ENCODE results near the gene ALK. TPM values are rescaled to one million over a fixed set of nuclear protein-coding genes. Genes with fewer than 3 reads are reported as not detected.

ALK gene
- total RNA-seq, 8 experiments from 2014 or later = 0.49 to 8.8 (median 3.8) TPM

GRCh38 chr2:29628862-29629261 is 292.5 kb downstream of the ALK start:
- in situ Hi-C loops (cut with MboI; ENCODE audit: low pct_unique_long_range_greater_than_20kb in 2 of 9, low sequenced_read_pairs in 9 of 9, unreplicated experiment in 9 of 9) = no loop called here
- WGBS, 10 experiments = 0 to 100% (median 95%) methylated on average over 1 to 4 of the region's 4 CpGs; no CpG with 5 or more reads in 1 of the 10 experiments
- ATAC-seq (replicated peaks in 6 of 8) = peak in 1 of 8 experiments; percentile 35
- Histone ChIP-seq H3K4me3 (no peak overlapping the region), H3K27ac (no peak overlapping the region), H3K4me1 (replicated peaks in 1 of 2) (peaks cover 6 to 18% of the 10 kb centered on the region in 2 donors)

- 0 to 100% (median 72%) methylated on average over 1 to 2 of the region's 2 CpGs for WGBS, 10 experiments
- Histone ChIP-seq H3K4me3 (no peak overlapping the region), H3K4me1 (replicated peaks in 1 of 2) (peaks cover 6 to 18% of the 10 kb centered on the region in 2 donors), H3K27ac (no peak overlapping the region)
- in situ Hi-C loops (cut with MboI; ENCODE audit: low pct_unique_long_range_greater_than_20kb in 2 of 9, low sequenced_read_pairs in 9 of 9, unreplicated experiment in 9 of 9) = no loop called here
- ATAC-seq (replicated peaks in 6 of 8) = peak in 2 of 8 experiments; percentile 4 to 73
Observed at GRCh38 chr2:29628108-29628745, 293.2 kb downstream of the ALK start.

- no peak overlapping the region for H3K4me3 ChIP-seq
- H3K4me1 ChIP-seq (replicated peaks in 1 of 2) = peaks cover 6 to 18% of the 10 kb centered on the region in 2 donors
- no peak overlapping the region for H3K27ac ChIP-seq
- in situ Hi-C loops (cut with MboI; ENCODE audit: low pct_unique_long_range_greater_than_20kb in 2 of 9, low sequenced_read_pairs in 9 of 9, unreplicated experiment in 9 of 9) = no loop called here
- 0 to 45% (median 6%) methylated on average over 2 to 4 of the region's 5 CpGs; no CpG with 5 or more reads in 2 of the 10 experiments for WGBS, 10 experiments
- peak; percentile 32 to 88 (median 48) for ATAC-seq (replicated peaks in 6 of 8)
Observed at GRCh38 chr2:29627279-29627711, 294.1 kb downstream of the ALK start.

- 40 to 100% (median 80%) methylated on average over 1 of the region's 1 CpG; no CpG with 5 or more reads in 3 of the 10 experiments for WGBS, 10 experiments
- in situ Hi-C loops (cut with MboI; ENCODE audit: low pct_unique_long_range_greater_than_20kb in 2 of 9, low sequenced_read_pairs in 9 of 9, unreplicated experiment in 9 of 9) = no loop called here
- peaks cover 0 to 5% of the 10 kb centered on the region in 2 donors for H3K4me1 ChIP-seq (replicated peaks in 1 of 2)
- H3K27ac ChIP-seq = no peak overlapping the region
- ATAC-seq (replicated peaks in 6 of 8) = peak in 3 of 8 experiments; percentile 59 to 80 (median 67)
- no peak overlapping the region for H3K4me3 ChIP-seq
Observed at GRCh38 chr2:29620890-29621289, 300.5 kb downstream of the ALK start.

- Histone ChIP-seq H3K4me1 (replicated peaks in 1 of 2) (peaks cover 0 to 5% of the 10 kb centered on the region in 2 donors), H3K27ac (no peak overlapping the region), H3K4me3 (no peak overlapping the region)
- no peak for ATAC-seq (replicated peaks in 6 of 8)
- in situ Hi-C loops (cut with MboI; ENCODE audit: low pct_unique_long_range_greater_than_20kb in 2 of 9, low sequenced_read_pairs in 9 of 9, unreplicated experiment in 9 of 9) = no loop called here
- 80 to 100% (median 93%) methylated on average over 1 to 5 of the region's 6 CpGs; no CpG with 5 or more reads in 4 of the 10 experiments for WGBS, 10 experiments
Observed at GRCh38 chr2:29619689-29620088, 301.7 kb downstream of the ALK start.

GRCh38 chr2:29618024-29618423 is 303.4 kb downstream of the ALK start:
- Histone ChIP-seq H3K4me3 (no peak overlapping the region), H3K27ac (no peak overlapping the region), H3K4me1 (replicated peaks in 1 of 2) (peaks cover 0 to 5% of the 10 kb centered on the region in 2 donors)
- in situ Hi-C loops (cut with MboI; ENCODE audit: low pct_unique_long_range_greater_than_20kb in 2 of 9, low sequenced_read_pairs in 9 of 9, unreplicated experiment in 9 of 9) = no loop called here
- 14 to 100% (median 77%) methylated on average over 1 to 2 of the region's 2 CpGs; no CpG with 5 or more reads in 2 of the 10 experiments for WGBS, 10 experiments
- no peak for ATAC-seq (replicated peaks in 6 of 8)

GRCh38 chr2:29617351-29617750 is 304.0 kb downstream of the ALK start:
- Histone ChIP-seq H3K27ac (no peak overlapping the region), H3K4me3 (no peak overlapping the region), H3K4me1 (replicated peaks in 1 of 2) (peaks cover 0 to 5% of the 10 kb centered on the region in 2 donors)
- 38 to 100% (median 100%) methylated on average over 1 to 3 of the region's 3 CpGs; no CpG with 5 or more reads in 3 of the 10 experiments for WGBS, 10 experiments
- in situ Hi-C loops (cut with MboI; ENCODE audit: low pct_unique_long_range_greater_than_20kb in 2 of 9, low sequenced_read_pairs in 9 of 9, unreplicated experiment in 9 of 9) = no loop called here
- no peak for ATAC-seq (replicated peaks in 6 of 8)

- Histone ChIP-seq H3K4me3 (no peak overlapping the region), H3K4me1 (replicated peaks in 1 of 2) (peaks cover 0 to 5% of the 10 kb centered on the region in 2 donors), H3K27ac (no peak overlapping the region)
- no peak for ATAC-seq (replicated peaks in 6 of 8)
- in situ Hi-C loops (cut with MboI; ENCODE audit: low pct_unique_long_range_greater_than_20kb in 2 of 9, low sequenced_read_pairs in 9 of 9, unreplicated experiment in 9 of 9) = no loop called here
- 40 to 100% (median 83%) methylated on average over 1 of the region's 1 CpG; no CpG with 5 or more reads in 6 of the 10 experiments for WGBS, 10 experiments
Observed at GRCh38 chr2:29616569-29616968, 304.8 kb downstream of the ALK start.

- Histone ChIP-seq H3K4me3 (no peak overlapping the region), H3K27ac (no peak overlapping the region), H3K4me1 (replicated peaks in 1 of 2) (no peaks in the 10 kb centered on the region)
- in situ Hi-C loops (cut with MboI; ENCODE audit: low pct_unique_long_range_greater_than_20kb in 2 of 9, low sequenced_read_pairs in 9 of 9, unreplicated experiment in 9 of 9) = no loop called here
- ATAC-seq (replicated peaks in 6 of 8) = no peak
- WGBS, 10 experiments = 47 to 94% (median 60%) methylated on average over 2 to 5 of the region's 6 CpGs; no CpG with 5 or more reads in 7 of the 10 experiments
Observed at GRCh38 chr2:29615841-29616240, 305.5 kb downstream of the ALK start.

- in situ Hi-C loops (cut with MboI; ENCODE audit: low pct_unique_long_range_greater_than_20kb in 2 of 9, low sequenced_read_pairs in 9 of 9, unreplicated experiment in 9 of 9) = no loop called here
- H3K4me1 ChIP-seq (replicated peaks in 1 of 2) = peaks cover 0 to 2% of the 10 kb centered on the region in 2 donors
- no peak overlapping the region for H3K4me3 ChIP-seq
- WGBS, 10 experiments = 70 to 100% (median 91%) methylated on average over 2 to 5 of the region's 5 CpGs
- no peak for ATAC-seq (replicated peaks in 6 of 8)
- H3K27ac ChIP-seq = no peak overlapping the region
Observed at GRCh38 chr2:29615183-29615582, 306.2 kb downstream of the ALK start.

GRCh38 chr2:29614295-29614830 is 307.0 kb downstream of the ALK start:
- no peak for ATAC-seq (replicated peaks in 6 of 8)
- no peak overlapping the region for H3K27ac ChIP-seq
- H3K4me1 ChIP-seq (replicated peaks in 1 of 2) = peaks cover 0 to 4% of the 10 kb centered on the region in 2 donors
- H3K4me3 ChIP-seq = no peak overlapping the region
- in situ Hi-C loops (cut with MboI; ENCODE audit: low pct_unique_long_range_greater_than_20kb in 2 of 9, low sequenced_read_pairs in 9 of 9, unreplicated experiment in 9 of 9) = no loop called here
- WGBS, 10 experiments = 60 to 100% (median 94%) methylated on average over 1 to 5 of the region's 6 CpGs; no CpG with 5 or more reads in 2 of the 10 experiments

- in situ Hi-C loops (cut with MboI; ENCODE audit: low pct_unique_long_range_greater_than_20kb in 2 of 9, low sequenced_read_pairs in 9 of 9, unreplicated experiment in 9 of 9) = no loop called here
- Histone ChIP-seq H3K4me1 (replicated peaks in 1 of 2) (peaks cover 0 to 4% of the 10 kb centered on the region in 2 donors), H3K27ac (no peak overlapping the region), H3K4me3 (no peak overlapping the region)
- 20 to 90% (median 80%) methylated on average over 1 to 5 of the region's 8 CpGs; no CpG with 5 or more reads in 5 of the 10 experiments for WGBS, 10 experiments
- peak in 2 of 8 experiments; percentile 59 to 80 for ATAC-seq (replicated peaks in 6 of 8)
Observed at GRCh38 chr2:29613792-29614266, 307.6 kb downstream of the ALK start.

GRCh38 chr2:29613067-29613466 is 308.3 kb downstream of the ALK start:
- Histone ChIP-seq H3K4me3 (no peak overlapping the region), H3K27ac (no peak overlapping the region), H3K4me1 (replicated peaks in 1 of 2) (peaks cover 0 to 4% of the 10 kb centered on the region in 2 donors)
- ATAC-seq (replicated peaks in 6 of 8) = no peak
- 51 to 100% (median 94%) methylated on average over 2 to 3 of the region's 3 CpGs for WGBS, 10 experiments
- in situ Hi-C loops (cut with MboI; ENCODE audit: low pct_unique_long_range_greater_than_20kb in 2 of 9, low sequenced_read_pairs in 9 of 9, unreplicated experiment in 9 of 9) = no loop called here
